BE2C (cell line): ENCODE measurements around the gene EFCAB5.
"Not testable (repeated sequence)": the region's sequence is repeated elsewhere in the genome, so short reads cannot be mapped to it uniquely, and the experiment has no call there.

Experiments
- DNase-seq: peaks from one replicate; pipeline ENCODE4 v3.0.0-alpha.2; 2020
- H3K27me3 ChIP-seq: fragments of 250-450 bp; sonication (Bioruptor Pico); 2 replicates; pipeline ENCODE4 v1.5.1; 2020; ENCODE audit warnings: mild to moderate bottlenecking
- H3K36me3 ChIP-seq: fragments of 250-450 bp; sonication (Bioruptor Pico); 2 replicates; pipeline ENCODE4 v1.5.1; 2020; ENCODE audit warnings: mild to moderate bottlenecking
- H3K4me1 ChIP-seq: fragments of 250-450 bp; sonication (Bioruptor Pico); 2 replicates; pipeline ENCODE4 v1.5.1; 2020
- H3K4me3 ChIP-seq: 2 replicates; pipeline ENCODE4 v1.5.1; 2011; ENCODE audit warnings: low read depth, low read length
- H3K9me3 ChIP-seq: fragments of 250-450 bp; sonication (Bioruptor Pico); 2 replicates; pipeline ENCODE4 v1.5.1; 2020
- CTCF ChIP-seq: IDR thresholded peaks from 2 replicates; pipeline ENCODE4 v1.5.1; 2012; ENCODE audit warnings: mild to moderate bottlenecking, low read depth, low read length

EFCAB5 gene

GRCh38 chr17:30005709-30006320 lies 64.4 kb downstream of the EFCAB5 start:
- no peak for DNase-seq
- Histone ChIP-seq H3K9me3 (no peaks in the 10 kb centered on the region), H3K36me3 (no peaks in the 10 kb centered on the region), H3K4me3 (no peak overlapping the region), H3K4me1 (no peaks in the 10 kb centered on the region), H3K27me3 (no peaks in the 10 kb centered on the region)
- TF ChIP-seq CTCF, result no peak

DNA sequence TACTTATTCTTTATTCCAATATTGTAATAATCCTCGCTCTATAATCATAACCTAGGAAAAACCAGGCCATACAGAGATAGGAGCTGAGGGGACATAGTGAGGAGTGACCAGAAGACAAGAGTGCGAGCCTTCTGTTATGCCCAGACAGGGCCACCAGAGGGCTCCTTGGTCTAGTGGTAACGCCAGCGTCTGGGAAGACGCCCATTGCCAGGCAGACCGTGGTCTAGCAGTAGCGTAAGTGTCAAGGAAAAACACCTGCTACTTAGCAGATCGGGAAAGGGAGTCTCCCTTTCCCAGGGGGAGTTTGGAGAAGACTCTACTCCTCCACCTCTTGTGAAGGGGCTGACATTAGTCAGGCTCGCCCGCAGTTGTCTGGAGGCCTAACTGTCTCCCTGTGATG lies 70.5 kb downstream of the EFCAB5 start:
- H3K27me3 ChIP-seq, result not testable (repeated sequence)

DNA sequence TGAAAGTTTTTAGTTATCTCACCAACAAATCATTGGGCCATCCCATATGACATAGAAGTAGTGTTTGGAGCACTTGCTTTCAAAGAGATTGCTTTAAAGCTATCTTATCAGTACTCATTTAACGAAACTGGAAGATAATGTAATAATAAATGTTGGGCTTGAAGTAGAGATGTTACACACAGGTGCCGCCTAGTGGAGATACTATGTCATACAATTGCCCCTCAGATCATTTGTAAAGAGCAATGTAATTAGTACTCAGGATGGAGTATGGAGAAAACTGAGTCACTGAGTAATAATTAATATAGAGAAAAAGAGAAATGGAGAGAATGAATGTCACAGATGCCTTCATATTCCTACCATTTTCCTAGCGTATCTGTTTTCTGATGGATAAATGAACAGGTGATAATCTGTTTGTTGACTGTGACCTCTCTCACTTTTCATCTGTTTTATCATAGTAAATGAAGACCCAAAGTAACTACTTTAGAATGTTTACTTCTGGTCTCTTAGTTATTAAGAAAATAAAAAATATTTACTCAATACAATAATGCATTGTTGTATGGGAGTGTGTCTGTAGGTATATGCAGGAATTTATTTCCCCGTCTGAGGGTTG lies 80.4 kb downstream of the EFCAB5 start:
- Histone ChIP-seq H3K4me1 (no peaks in the 10 kb centered on the region), H3K27me3 (no peaks in the 10 kb centered on the region), H3K9me3 (no peaks in the 10 kb centered on the region), H3K36me3 (no peaks in the 10 kb centered on the region), H3K4me3 (no peak overlapping the region)
- TF ChIP-seq CTCF, result peak; percentile 68
- peak; percentile 33 for DNase-seq

More for the DNA sequence above, 70.5 kb downstream of the EFCAB5 start:
- H3K9me3 ChIP-seq, H3K36me3 ChIP-seq, H3K4me1 ChIP-seq, H3K4me3 ChIP-seq: not testable (repeated sequence)
- DNase-seq, result peak; percentile 11

DNA sequence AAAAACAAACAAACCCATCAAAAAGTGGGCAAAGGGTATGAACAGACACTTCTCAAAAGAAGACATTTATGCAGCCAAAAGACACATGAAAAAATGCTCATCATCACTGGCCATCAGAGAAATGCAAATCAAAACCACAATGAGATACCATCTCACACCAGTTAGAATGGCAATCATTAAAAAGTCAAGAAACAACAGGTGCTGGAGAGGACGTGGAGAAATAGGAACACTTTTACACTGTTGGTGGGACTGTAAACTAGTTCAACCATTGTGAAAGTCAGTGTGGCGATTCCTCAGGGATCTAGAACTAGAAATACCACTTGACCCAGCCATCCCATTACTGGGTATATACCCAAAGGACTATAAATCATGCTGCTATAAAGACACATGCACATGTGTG lies 83.9 kb downstream of the EFCAB5 start:
- not testable (repeated sequence) for H3K4me3 ChIP-seq, H3K9me3 ChIP-seq, H3K4me1 ChIP-seq, H3K27me3 ChIP-seq, H3K36me3 ChIP-seq, DNase-seq

DNA sequence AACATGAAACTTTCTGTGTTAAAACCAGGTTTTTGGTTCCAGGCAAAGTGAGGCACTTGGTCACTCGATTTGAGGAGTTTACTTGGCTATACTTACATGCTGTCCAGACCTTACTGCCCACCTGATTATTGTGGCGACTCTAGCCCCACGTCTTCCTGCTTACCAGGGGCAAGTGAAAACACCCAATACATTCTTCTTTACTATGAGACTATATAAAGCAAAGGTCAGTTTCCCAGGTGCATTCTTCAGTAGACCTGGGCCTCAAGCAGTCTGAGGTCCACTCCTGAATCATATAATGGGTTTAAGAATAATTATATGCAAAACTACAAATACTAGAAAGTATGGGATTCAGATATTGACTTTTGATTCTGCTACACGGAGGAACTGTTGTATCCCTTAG lies 86.2 kb downstream of the EFCAB5 start:
- no peaks in the 10 kb centered on the region for H3K4me1 ChIP-seq
- H3K27me3 ChIP-seq, result no peaks in the 10 kb centered on the region
- H3K36me3 ChIP-seq, result no peaks in the 10 kb centered on the region
- H3K4me3 ChIP-seq, result no peak overlapping the region
- DNase-seq, result no peak
- TF ChIP-seq CTCF, result no peak
- H3K9me3 ChIP-seq, result no peaks in the 10 kb centered on the region

DNA sequence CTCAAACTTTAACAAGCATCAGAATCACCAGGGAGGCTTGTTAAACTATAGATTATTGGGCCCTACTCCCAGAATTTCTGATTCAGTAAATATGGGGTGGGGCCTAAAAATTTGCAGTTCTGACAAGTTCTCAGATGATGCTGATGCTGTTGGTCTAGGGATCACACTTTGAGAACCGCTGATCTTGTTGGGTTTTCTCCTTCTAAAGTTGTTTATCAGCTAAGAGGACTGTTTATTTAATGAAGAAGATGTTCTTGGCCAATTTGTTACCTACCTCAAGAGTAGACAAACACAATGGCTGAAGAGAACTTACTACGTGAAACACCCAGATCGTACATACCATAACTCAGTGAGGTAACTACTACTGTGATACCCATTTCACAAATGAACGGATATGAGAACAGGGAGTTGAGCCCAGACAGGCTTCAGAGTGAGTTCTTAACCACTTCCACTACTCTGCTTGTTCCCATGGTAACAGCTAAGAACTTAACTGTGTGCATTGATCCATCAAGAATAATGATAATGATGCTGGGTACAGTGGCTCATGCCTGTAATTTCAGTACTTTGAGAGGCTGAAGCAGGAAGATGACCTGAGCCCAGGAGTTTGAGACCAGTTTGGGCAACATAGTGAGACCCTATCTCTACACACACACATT lies 89.9 kb downstream of the EFCAB5 start:
- H3K4me3 ChIP-seq, result no peak overlapping the region
- no peak for TF ChIP-seq CTCF
- no peaks in the 10 kb centered on the region for H3K27me3 ChIP-seq
- DNase-seq, result no peak
- H3K4me1 ChIP-seq, result no peaks in the 10 kb centered on the region
- H3K36me3 ChIP-seq, result no peaks in the 10 kb centered on the region
- H3K9me3 ChIP-seq, result no peaks in the 10 kb centered on the region

GRCh38 chr17:30035369-30035768 lies 93.9 kb downstream of the EFCAB5 start:
- Histone ChIP-seq H3K9me3 (no peaks in the 10 kb centered on the region), H3K4me3 (no peak overlapping the region), H3K27me3 (no peaks in the 10 kb centered on the region), H3K36me3 (no peaks in the 10 kb centered on the region), H3K4me1 (no peaks in the 10 kb centered on the region)
- DNase-seq, result no peak
- TF ChIP-seq CTCF, result no peak

- not testable (repeated sequence) for H3K4me3 ChIP-seq, H3K4me1 ChIP-seq, H3K9me3 ChIP-seq, H3K27me3 ChIP-seq, H3K36me3 ChIP-seq, DNase-seq
These were observed 99.5 kb downstream of the EFCAB5 start for GRCh38 chr17:30040719-30041518.
